PC-9 (cell line): Measurements from ENCODE around the gene IRF1. TPM values are rescaled to one million over a fixed set of nuclear protein-coding genes. Genes with fewer than 3 reads are reported as not detected.
"Not testable (repeated sequence)": the region's sequence is repeated elsewhere in the genome, so short reads cannot be mapped to it uniquely, and the experiment has no call there.

Experiments used
- BruUV-seq: library from RNA; stranded (reverse); fragments of 400-500 nt; replicated peaks from 2 replicates; lab custom pipeline; 2021; lab: Mats Ljungman, UMichigan
- CTCF ChIA-PET: fragments of 300-600 bp; sonication (Branson Sonifier 250); formaldehyde crosslinking; loops from one replicate; lab custom pipeline; 2022; ENCODE audit warnings: antibody characterized with exemption; lab: Charles Lee
- POLR2A ChIA-PET: fragments of 300-600 bp; sonication (Branson Sonifier 250); formaldehyde crosslinking; loops from one replicate; lab custom pipeline; 2022; ENCODE audit warnings: antibody characterized with exemption; ENCODE audit not compliant: unreplicated experiment; lab: Charles Lee
- DNase-seq, 2 experiments: peaks; one replicate each; pipeline versions ENCODE4 v3.0.0 to v3.0.0-alpha.2; 2015 to 2022; ENCODE audit warnings: mixed read lengths in 1 of 2
- H2AFZ ChIP-seq: fragments of 200-600 bp; sonication (generic); 2 replicates; pipeline ENCODE4 v1.8.1; 2017; ENCODE audit warnings: antibody characterized with exemption
- H3F3A ChIP-seq: fragments of 200-600 bp; sonication (generic); 2 replicates; pipeline ENCODE4 v1.8.1; 2017; ENCODE audit warnings: antibody characterized with exemption, mild to moderate bottlenecking, low read depth; ENCODE audit not compliant: insufficient read depth
- H3K27ac ChIP-seq: fragments of 200-600 bp; sonication (generic); 2 replicates; pipeline ENCODE4 v1.6.1; 2016; ENCODE audit warnings: mixed run types
- H3K27me3 ChIP-seq: fragments of 200-600 bp; sonication (generic); 2 replicates; pipeline ENCODE4 v1.6.1; 2016; ENCODE audit warnings: low read depth, mixed run types; ENCODE audit not compliant: insufficient read depth
- H3K36me3 ChIP-seq: fragments of 200-600 bp; sonication (generic); 2 replicates; pipeline ENCODE4 v1.6.1; 2016; ENCODE audit warnings: low read depth, mixed run types
- H3K4me1 ChIP-seq: fragments of 200-600 bp; sonication (generic); replicated peaks from 2 replicates; pipeline ENCODE4 v1.6.1; 2016; ENCODE audit warnings: mixed run types; ENCODE audit not compliant: insufficient read depth
- H3K4me2 ChIP-seq: fragments of 200-600 bp; sonication (generic); 2 replicates; pipeline ENCODE4 v1.6.1; 2017; ENCODE audit warnings: mixed run types
- H3K4me3 ChIP-seq: fragments of 200-600 bp; sonication (generic); 2 replicates; pipeline ENCODE4 v1.6.1; 2016; ENCODE audit warnings: mixed run types
- H3K79me2 ChIP-seq: fragments of 200-600 bp; sonication (generic); 2 replicates; pipeline ENCODE4 v1.6.1; 2017; ENCODE audit warnings: low read depth, mixed run types
- H3K9me2 ChIP-seq: fragments of 200-600 bp; sonication (generic); 2 replicates; pipeline ENCODE4 v1.8.1; 2017; ENCODE audit warnings: mild to moderate bottlenecking; ENCODE audit not compliant: insufficient read depth
- H3K9me3 ChIP-seq: fragments of 200-600 bp; sonication (generic); 2 replicates; pipeline ENCODE4 v1.8.1; 2016; ENCODE audit warnings: low read depth; ENCODE audit not compliant: insufficient read depth
- H4K20me1 ChIP-seq: fragments of 200-600 bp; sonication (generic); 2 replicates; pipeline ENCODE4 v1.8.1; 2017; ENCODE audit not compliant: insufficient read depth
- CTCF ChIP-seq: fragments of 200-600 bp; sonication (generic); conservative IDR thresholded peaks from 2 replicates; pipeline ENCODE4 v1.6.1; 2017; ENCODE audit warnings: mixed run types, antibody characterized with exemption, mild to moderate bottlenecking, moderate library complexity
- EZH2 ChIP-seq: fragments of 200-600 bp; sonication (generic); IDR thresholded peaks from 2 replicates; pipeline ENCODE4 v1.8.0; 2017; ENCODE audit warnings: antibody characterized with exemption, low read depth
- intact Hi-C: fragments of 100-400 bp; cut with micrococcal nuclease; formaldehyde crosslinking; loops from one replicate; pipeline ENCODE4 v1.10.0; 2022; ENCODE audit not compliant: unreplicated experiment
- total RNA-seq: library from RNA; stranded (reverse); gene quantifications from 2 replicates; pipeline ENCODE4 v1.2.3, GENCODE V29; 2021

Gene IRF1
- total RNA-seq, 1 experiment from 2014 or later: 27.1 TPM

- no peaks in the 10 kb centered on the region for H3K79me2 ChIP-seq
- no peak overlapping the region for H3K4me3 ChIP-seq
- no peak for DNase-seq
- no peak for TF ChIP-seq EZH2
- TF ChIP-seq CTCF: peak; percentile 53; the same call in 1 of the 2 replicates
- no peak overlapping the region for H3K27ac ChIP-seq
- peak overlapping the region; percentile 71; the same call in 1 of the 2 replicates for H3K4me2 ChIP-seq
- H4K20me1 ChIP-seq: no peaks in the 10 kb centered on the region
- ChIA-PET POLR2A (interaction anchor here (0.6 to 0.7 kb wide), 3 partner anchors 36 to 1518 kb away, joined by 3 read pairs; no protein-coding TSS in a partner anchor), CTCF (interaction anchor here (0.5 to 1.1 kb wide), 5 partner anchors 9 to 293 kb away, joined by 3 to 6 read pairs (median 3); no protein-coding TSS in a partner anchor)
- H3K9me3 ChIP-seq: no peaks in the 10 kb centered on the region
- no peaks in the 10 kb centered on the region for H3K36me3 ChIP-seq
- H3F3A ChIP-seq: no peaks in the 10 kb centered on the region
- H3K27me3 ChIP-seq: no peaks in the 10 kb centered on the region
- H3K9me2 ChIP-seq: no peaks in the 10 kb centered on the region; the same call in 1 of the 2 replicates
- intact Hi-C loops: loop anchor here (1.0 to 10.0 kb wide), 3 partner anchors 178 to 462 kb away; partner anchors contain the start of gene IL3
- BruUV-seq: no TSS peak
- no peak overlapping the region for H2AFZ ChIP-seq
- no peaks in the 10 kb centered on the region for H3K4me1 ChIP-seq
These were observed 36.5 kb upstream of the IRF1 start for GRCh38 chr5:132526974-132527564.

GRCh38 chr5:132526290-132526973 is 35.9 kb upstream of the IRF1 start:
- Histone ChIP-seq H3K79me2 (no peaks in the 10 kb centered on the region), H3K9me3 (no peaks in the 10 kb centered on the region), H3K4me1 (no peaks in the 10 kb centered on the region), H3K27ac (no peak overlapping the region), H3K27me3 (no peaks in the 10 kb centered on the region), H3F3A (no peaks in the 10 kb centered on the region), H2AFZ (no peak overlapping the region), H3K36me3 (no peaks in the 10 kb centered on the region), H3K4me3 (no peak overlapping the region), H3K9me2 (no peaks in the 10 kb centered on the region; the same call in 1 of the 2 replicates), H4K20me1 (no peaks in the 10 kb centered on the region), H3K4me2 (peak overlapping the region; percentile 71)
- intact Hi-C loops: loop anchor here (1.0 to 10.0 kb wide), 3 partner anchors 178 to 462 kb away; partner anchors contain the start of gene IL3
- BruUV-seq: no TSS peak
- ChIA-PET POLR2A (interaction anchor here (0.6 to 0.7 kb wide), 2 partner anchors 529 to 1518 kb away, joined by 3 read pairs; no protein-coding TSS in a partner anchor), CTCF (interaction anchor here (0.5 to 1.1 kb wide), 5 partner anchors 10 to 294 kb away, joined by 3 to 6 read pairs (median 3); no protein-coding TSS in a partner anchor)
- DNase-seq: peak; percentile 52 to 63
- TF ChIP-seq EZH2: no peak
- peak; percentile 97 for TF ChIP-seq CTCF

- Histone ChIP-seq H3K4me3 (no peak overlapping the region), H4K20me1 (no peaks in the 10 kb centered on the region), H3K4me1 (no peaks in the 10 kb centered on the region), H3K27ac (no peak overlapping the region), H3K79me2 (no peaks in the 10 kb centered on the region), H3K9me3 (no peaks in the 10 kb centered on the region), H3K36me3 (no peaks in the 10 kb centered on the region), H3K4me2 (no peak overlapping the region), H3F3A (no peaks in the 10 kb centered on the region), H3K9me2 (no peaks in the 10 kb centered on the region; the same call in 1 of the 2 replicates), H2AFZ (no peak overlapping the region), H3K27me3 (no peaks in the 10 kb centered on the region)
- intact Hi-C loops: loop anchor here (10.0 kb wide), 2 partner anchors 179 to 461 kb away; partner anchors contain the start of gene IL3
- TF ChIP-seq CTCF (no peak), EZH2 (no peak)
- BruUV-seq: no TSS peak
- DNase-seq: no peak
- ChIA-PET CTCF (no interaction called here), POLR2A (interaction anchor here (0.6 kb wide), 1 partner anchor 93 kb away, joined by 3 read pairs; no protein-coding TSS in a partner anchor)
These were observed 34.7 kb upstream of the IRF1 start for GRCh38 chr5:132525299-132525724.

- H2AFZ ChIP-seq, POLR2A ChIA-PET, H3K9me2 ChIP-seq, BruUV-seq, H3K4me1 ChIP-seq, H3F3A ChIP-seq, DNase-seq, H3K36me3 ChIP-seq, H3K4me3 ChIP-seq, H3K79me2 ChIP-seq, H4K20me1 ChIP-seq, CTCF ChIA-PET, H3K9me3 ChIP-seq, H3K4me2 ChIP-seq, H3K27me3 ChIP-seq, H3K27ac ChIP-seq: not testable (repeated sequence)
- intact Hi-C loops: loop anchor here (10.0 kb wide), 2 partner anchors 180 to 460 kb away; partner anchors contain the start of gene IL3
These were observed 34.3 kb upstream of the IRF1 start for GRCh38 chr5:132524877-132525276.
